Common myeloid progenitor, CD34-positive (primary cell): ENCODE data around the gene AZGP1.
"Not testable (repeated sequence)": the region's sequence is repeated elsewhere in the genome, so short reads cannot be mapped to it uniquely, and the experiment has no call there.

Experiments
- CTCF ChIA-PET: fragments of 350-600 bp; sonication (Branson Sonifier 250); formaldehyde crosslinking; loops from one replicate; lab custom pipeline; 2021; ENCODE audit warnings: antibody characterized with exemption; lab: Charles Lee
- POLR2A ChIA-PET: fragments of 350-600 bp; sonication (Branson Sonifier 250); formaldehyde crosslinking; loops from one replicate; lab custom pipeline; 2021; ENCODE audit warnings: antibody characterized with exemption; lab: Charles Lee
- DNase-seq, 3 donors: peaks; one replicate each; pipeline versions ENCODE4 v3.0.0 to v3.0.0-alpha.2; 2013
- H3K27ac ChIP-seq, 2 experiments: 1 replicate in 1 of 2; 2 replicates in 1 of 2; pipeline ENCODE4 v1.7.0; 2013; ENCODE audit warnings: inconsistent platforms in 2 of 2, low read length in 2 of 2, mild to moderate bottlenecking in 2 of 2, low read depth in 1 of 2, moderate library complexity in 1 of 2; ENCODE audit not compliant: severe bottlenecking in 2 of 2, insufficient read depth in 1 of 2, poor library complexity in 1 of 2
- H3K27me3 ChIP-seq, 5 experiments: replicated peaks in 2 of 5; 1 replicate in 3 of 5; 2 replicates in 2 of 5; pipeline versions ENCODE4 v1.6.1 to v1.7.0; 2013; ENCODE audit warnings: low read length in 4 of 5, mild to moderate bottlenecking in 2 of 5, moderate library complexity in 2 of 5, inconsistent platforms in 1 of 5; ENCODE audit not compliant: insufficient read depth in 5 of 5, control insufficient read depth in 4 of 5
- H3K36me3 ChIP-seq, 4 experiments: 1 replicate in 2 of 4; 2 replicates in 2 of 4; pipeline versions ENCODE4 v1.6.1 to v1.7.0; 2013; ENCODE audit warnings: low read length in 3 of 4, control low read depth in 1 of 4, mild to moderate bottlenecking in 1 of 4; ENCODE audit not compliant: control insufficient read depth in 4 of 4, insufficient read depth in 4 of 4
- H3K4me1 ChIP-seq, 4 experiments: 1 replicate in 3 of 4; 2 replicates in 1 of 4; pipeline versions ENCODE4 v1.6.1 to v1.7.1; 2013; ENCODE audit warnings: low read length in 3 of 4, mild to moderate bottlenecking in 3 of 4, control low read depth in 1 of 4, inconsistent platforms in 1 of 4, moderate library complexity in 1 of 4; ENCODE audit not compliant: control insufficient read depth in 4 of 4, insufficient read depth in 4 of 4; ENCODE audit errors: control extremely low read depth in 1 of 4
- H3K4me3 ChIP-seq, 7 experiments: 1 replicate in 4 of 7; 2 replicates in 3 of 7; pipeline versions ENCODE4 v1.5.1 to v1.7.0; 2013; ENCODE audit warnings: mild to moderate bottlenecking in 7 of 7, low read length in 6 of 7, moderate library complexity in 6 of 7, inconsistent platforms in 2 of 7, low read depth in 2 of 7, control low read depth in 1 of 7; ENCODE audit not compliant: insufficient read depth in 4 of 7, control insufficient read depth in 1 of 7; ENCODE audit errors: extremely low read depth in 1 of 7
- H3K9me3 ChIP-seq, 5 experiments: 1 replicate in 4 of 5; 2 replicates in 1 of 5; pipeline versions ENCODE4 v1.6.1 to v1.7.1; 2013; ENCODE audit warnings: low read length in 4 of 5, mild to moderate bottlenecking in 2 of 5, inconsistent platforms in 1 of 5, low read depth in 1 of 5, moderate library complexity in 1 of 5; ENCODE audit not compliant: control insufficient read depth in 4 of 5, insufficient read depth in 2 of 5; ENCODE audit errors: control extremely low read depth in 1 of 5
- WGBS: methylation state at CpG from one replicate; pipeline ENCODE4 v1.1.5; 2013; ENCODE audit not compliant: insufficient coverage; 5-methylcytosine and 5-hydroxymethylcytosine counted together

The AZGP1 gene

GRCh38 chr7:99992330-99993038 lies 16.7 kb upstream of the AZGP1 start:
- WGBS: 60% methylated on average over 17 of the region's 21 CpGs
- Histone ChIP-seq H3K27me3 (peaks cover 0 to 2% (median 0%) of the 10 kb centered on the region in 5 experiments), H3K9me3 (no peaks in the 10 kb centered on the region), H3K36me3 (no peaks in the 10 kb centered on the region), H3K27ac (no peak overlapping the region), H3K4me3 (no peak overlapping the region), H3K4me1 (peaks cover 0 to 22% (median 8%) of the 10 kb centered on the region in 4 experiments)
- CTCF ChIA-PET: interaction anchor here (0.9 to 14.2 kb wide), 14 partner anchors 10 to 83 kb away, joined by 3 to 258 read pairs (median 8); partner anchors contain the start of genes AZGP1, GJC3, TRIM4 and ZKSCAN1
- DNase-seq: no peak
- POLR2A ChIA-PET: no interaction called here

GRCh38 chr7:99991543-99991942 lies 15.7 kb upstream of the AZGP1 start:
- peaks cover 0 to 14% (median 3%) of the 10 kb centered on the region in 4 experiments for H3K4me1 ChIP-seq
- DNase-seq, H3K36me3 ChIP-seq, H3K9me3 ChIP-seq, H3K27ac ChIP-seq, H3K27me3 ChIP-seq, H3K4me3 ChIP-seq: not testable (repeated sequence)
- POLR2A ChIA-PET: interaction anchor here (0.6 kb wide), 2 partner anchors 70 to 78 kb away, joined by 3 to 4 read pairs; no protein-coding TSS in a partner anchor
- CTCF ChIA-PET: interaction anchor here (0.7 to 14.2 kb wide), 13 partner anchors 14 to 84 kb away, joined by 3 to 258 read pairs (median 9); partner anchors contain the start of genes AZGP1, GJC3, TRIM4 and ZKSCAN1
- 58% methylated on average over 6 of the region's 6 CpGs for WGBS

- Histone ChIP-seq H3K27ac (no peak overlapping the region), H3K4me3 (peak overlapping the region in 1 of 7 experiments; percentile 11), H3K36me3 (no peaks in the 10 kb centered on the region), H3K9me3 (no peaks in the 10 kb centered on the region), H3K27me3 (peaks cover 0 to 2% (median 0%) of the 10 kb centered on the region in 5 experiments), H3K4me1 (peaks cover 0 to 14% (median 3%) of the 10 kb centered on the region in 4 experiments)
- DNase-seq: no peak
- CTCF ChIA-PET: interaction anchor here (0.7 to 14.2 kb wide), 17 partner anchors 9 to 465 kb away, joined by 3 to 258 read pairs (median 7); partner anchors contain the start of genes AZGP1, GJC3, TRIM4 and ZKSCAN1
- POLR2A ChIA-PET: interaction anchor here (0.6 kb wide), 1 partner anchor 260 kb away, joined by 3 read pairs; no protein-coding TSS in a partner anchor
- 68% methylated on average over 7 of the region's 14 CpGs for WGBS
Observed at GRCh38 chr7:99990460-99990852, 14.6 kb upstream of the AZGP1 start.

- Histone ChIP-seq H3K4me3 (no peak overlapping the region), H3K36me3 (no peaks in the 10 kb centered on the region), H3K4me1 (peaks cover 0 to 11% (median 8%) of the 10 kb centered on the region in 4 experiments), H3K9me3 (no peaks in the 10 kb centered on the region), H3K27me3 (peaks cover 0 to 2% (median 0%) of the 10 kb centered on the region in 5 experiments), H3K27ac (no peak overlapping the region)
- CTCF ChIA-PET: interaction anchor here (0.7 to 14.2 kb wide), 8 partner anchors 9 to 70 kb away, joined by 3 to 258 read pairs (median 12); partner anchors contain the start of genes AZGP1, GJC3, TRIM4 and ZSCAN21
- WGBS: 71% methylated on average over 2 of the region's 5 CpGs
- POLR2A ChIA-PET: no interaction called here
- no peak for DNase-seq
Observed at GRCh38 chr7:99987846-99988245, 12.0 kb upstream of the AZGP1 start.

- H3K27me3 ChIP-seq, POLR2A ChIA-PET, H3K9me3 ChIP-seq, H3K4me1 ChIP-seq, H3K36me3 ChIP-seq, H3K4me3 ChIP-seq, DNase-seq, H3K27ac ChIP-seq: not testable (repeated sequence)
- WGBS: 89% methylated on average over 13 of the region's 14 CpGs
- CTCF ChIA-PET: interaction anchor here (0.7 to 14.2 kb wide), 9 partner anchors 9 to 71 kb away, joined by 3 to 258 read pairs (median 4); partner anchors contain the start of genes AZGP1, TRIM4 and ZSCAN21
Observed at GRCh38 chr7:99987306-99987705, 11.5 kb upstream of the AZGP1 start.

GRCh38 chr7:99984593-99984992 lies 8.8 kb upstream of the AZGP1 start:
- H3K4me3 ChIP-seq: no peak overlapping the region
- DNase-seq: no peak
- WGBS: 88% methylated on average over 1 of the region's 2 CpGs
- no peaks in the 10 kb centered on the region for H3K9me3 ChIP-seq
- POLR2A ChIA-PET: no interaction called here
- H3K27ac ChIP-seq: no peak overlapping the region
- peaks cover 0 to 2% (median 0%) of the 10 kb centered on the region in 5 experiments for H3K27me3 ChIP-seq
- H3K36me3 ChIP-seq: no peaks in the 10 kb centered on the region
- CTCF ChIA-PET: interaction anchor here (0.6 to 14.2 kb wide), 2 partner anchors 29 to 67 kb away, joined by 3 to 213 read pairs; partner anchors contain the start of gene TRIM4
- H3K4me1 ChIP-seq: peaks cover 0 to 10% (median 2%) of the 10 kb centered on the region in 4 experiments
